ENCODE measurements around the gene CFB. TPM values are rescaled to one million over a fixed set of nuclear protein-coding genes. Genes with fewer than 3 reads are reported as not detected.

Gene CFB
- total RNA-seq, 5 donors from 2014 or later (not counting 1 experiment from before 2014, with no cell fraction given): 1.3 to 2.2 (median 1.8) TPM; not detected in 2

GRCh38 chr6:31899215-31899614, 46.7 kb upstream of the CFB start:
- no peak for DNase-seq
- Mint-ChIP-seq H3K4me3 (peak overlapping the region; percentile 53 to 96 (median 58)), H3K4me1 (peaks cover 41 to 45% (median 41%) of the 10 kb centered on the region in 3 donors), H3K27ac (peak overlapping the region; percentile 60 to 81), H3K9me3 (no peaks in the 10 kb centered on the region), H3K27me3 (no peaks in the 10 kb centered on the region), H3K36me3 (peaks cover 6% of the 10 kb centered on the region)
- 90% methylated on average over 5 of the region's 5 CpGs for WGBS (ENCODE audit: insufficient coverage)
- ChIA-PET CTCF (interaction anchor here in 1 of 2 donors (1.9 kb wide), 1 partner anchor 36 kb away, joined by 7 read pairs; the partner anchor contains the start of gene NEU1), POLR2A (interaction anchor here in 1 of 2 donors (1.3 kb wide), 1 partner anchor 36 kb away, joined by 5 read pairs; the partner anchor contains the start of gene NEU1)
- no peak for ATAC-seq (replicated peaks in 1 of 4)
- Histone ChIP-seq H3K36me3 (ENCODE audit: control insufficient read depth in 2 of 2, extremely low read depth in 1 of 2, insufficient read depth in 1 of 2, low read length in 1 of 2) (peaks cover 3 to 12% of the 10 kb centered on the region in 2 donors), H3K27me3 (replicated peaks in 1 of 2; ENCODE audit: control insufficient read depth in 2 of 2, extremely low read depth in 1 of 2, insufficient read depth in 2 of 2, low read length in 1 of 2) (no peaks in the 10 kb centered on the region), H3K9me3 (no peaks in the 10 kb centered on the region), H3K4me3 (ENCODE audit: control insufficient read depth in 1 of 2, extremely low read depth in 1 of 2, low read length in 1 of 2) (no peak overlapping the region), H3K4me1 (ENCODE audit: control insufficient read depth in 1 of 2, extremely low read depth in 1 of 2, insufficient read depth in 2 of 2, low read length in 2 of 2) (peaks cover 12 to 48% of the 10 kb centered on the region in 2 experiments), H3K27ac (ENCODE audit: low read length) (no peak overlapping the region)

- DNase-seq (peak in 5 of 35 experiments; percentile 4 to 39 (median 10)), ATAC-seq (replicated peaks in 1 of 4) (no peak)
- Histone ChIP-seq H3K4me1 (ENCODE audit: control insufficient read depth in 1 of 2, extremely low read depth in 1 of 2, insufficient read depth in 2 of 2, low read length in 2 of 2) (peaks cover 12 to 48% of the 10 kb centered on the region in 2 experiments), H3K4me3 (ENCODE audit: control insufficient read depth in 1 of 2, extremely low read depth in 1 of 2, low read length in 1 of 2) (no peak overlapping the region), H3K27ac (ENCODE audit: low read length) (no peak overlapping the region), H3K9me3 (no peaks in the 10 kb centered on the region), H3K36me3 (ENCODE audit: control insufficient read depth in 2 of 2, extremely low read depth in 1 of 2, insufficient read depth in 1 of 2, low read length in 1 of 2) (peaks cover 3 to 6% of the 10 kb centered on the region in 2 donors), H3K27me3 (replicated peaks in 1 of 2; ENCODE audit: control insufficient read depth in 2 of 2, extremely low read depth in 1 of 2, insufficient read depth in 2 of 2, low read length in 1 of 2) (no peaks in the 10 kb centered on the region)
- Mint-ChIP-seq H3K36me3 (peaks cover 6% of the 10 kb centered on the region), H3K27ac (peak overlapping the region; percentile 19 to 64), H3K4me1 (peaks cover 41 to 45% (median 41%) of the 10 kb centered on the region in 3 donors), H3K4me3 (peak overlapping the region; percentile 53 to 96 (median 58)), H3K9me3 (no peaks in the 10 kb centered on the region), H3K27me3 (no peaks in the 10 kb centered on the region)
- 65% methylated on average over 36 of the region's 49 CpGs for WGBS (ENCODE audit: insufficient coverage)
- ChIA-PET POLR2A (no interaction called here), CTCF (no interaction called here)
Measured at GRCh38 chr6:31899882-31900722, 45.8 kb upstream of the CFB start.

- 92% methylated on average over 25 of the region's 29 CpGs for WGBS (ENCODE audit: insufficient coverage)
- H3K4me3 Mint-ChIP-seq: peak overlapping the region; percentile 64 to 77 (median 68)
- no peaks in the 10 kb centered on the region for H3K27me3 Mint-ChIP-seq
- Histone ChIP-seq H3K36me3 (ENCODE audit: control insufficient read depth in 2 of 2, extremely low read depth in 1 of 2, insufficient read depth in 1 of 2, low read length in 1 of 2) (peaks cover 0 to 3% of the 10 kb centered on the region in 2 donors), H3K4me1 (ENCODE audit: control insufficient read depth in 1 of 2, extremely low read depth in 1 of 2, insufficient read depth in 2 of 2, low read length in 2 of 2) (peaks cover 11 to 48% of the 10 kb centered on the region in 2 experiments), H3K27ac (ENCODE audit: low read length) (no peak overlapping the region), H3K4me3 (ENCODE audit: control insufficient read depth in 1 of 2, extremely low read depth in 1 of 2, low read length in 1 of 2) (peak overlapping the region; percentile 46 to 76), H3K9me3 (no peaks in the 10 kb centered on the region), H3K27me3 (replicated peaks in 1 of 2; ENCODE audit: control insufficient read depth in 2 of 2, extremely low read depth in 1 of 2, insufficient read depth in 2 of 2, low read length in 1 of 2) (peaks cover 0 to under 1% of the 10 kb centered on the region in 2 experiments)
- ATAC-seq (replicated peaks in 1 of 4) (no peak), DNase-seq (peak in 2 of 35 experiments; percentile 16 to 21)
- no peaks in the 10 kb centered on the region for H3K36me3 Mint-ChIP-seq
- no peak overlapping the region for H3K27ac Mint-ChIP-seq
- peaks cover 37 to 39% (median 38%) of the 10 kb centered on the region in 3 donors for H3K4me1 Mint-ChIP-seq
- H3K9me3 Mint-ChIP-seq: no peaks in the 10 kb centered on the region
- ChIA-PET CTCF (no interaction called here), POLR2A (interaction anchor here in 1 of 2 donors (0.5 kb wide), 1 partner anchor 128 kb away, joined by 5 read pairs; no protein-coding TSS in a partner anchor)
Measured at GRCh38 chr6:31900917-31901414, 44.9 kb upstream of the CFB start.

GRCh38 chr6:31901415-31901952, 44.4 kb upstream of the CFB start:
- H3K27me3 ChIP-seq (replicated peaks in 1 of 2; ENCODE audit: control insufficient read depth in 2 of 2, extremely low read depth in 1 of 2, insufficient read depth in 2 of 2, low read length in 1 of 2): peaks cover 0 to 5% of the 10 kb centered on the region in 2 experiments
- no peaks in the 10 kb centered on the region for H3K36me3 ChIP-seq (ENCODE audit: control insufficient read depth in 2 of 2, extremely low read depth in 1 of 2, insufficient read depth in 1 of 2, low read length in 1 of 2)
- ATAC-seq (replicated peaks in 1 of 4) (peak; percentile 32 to 44 (median 38)), DNase-seq (peak; percentile 50 to 82 (median 63))
- WGBS (ENCODE audit: insufficient coverage): 3% methylated on average over 5 of the region's 45 CpGs
- Mint-ChIP-seq H3K4me3 (peak overlapping the region; percentile 64 to 77 (median 68)), H3K36me3 (no peaks in the 10 kb centered on the region), H3K9me3 (no peaks in the 10 kb centered on the region), H3K27me3 (no peaks in the 10 kb centered on the region), H3K4me1 (peaks cover 33 to 34% (median 33%) of the 10 kb centered on the region in 3 donors), H3K27ac (peak overlapping the region in 1 of 2 donors; percentile 11)
- ChIA-PET POLR2A (interaction anchor here in 1 of 2 donors (0.5 kb wide), 1 partner anchor 129 kb away, joined by 5 read pairs; no protein-coding TSS in a partner anchor), CTCF (interaction anchor here in 1 of 2 donors (0.6 kb wide), 1 partner anchor 50 kb away, joined by 8 read pairs; no protein-coding TSS in a partner anchor)
- H3K9me3 ChIP-seq: no peaks in the 10 kb centered on the region
- no peak overlapping the region for H3K27ac ChIP-seq (ENCODE audit: low read length)
- H3K4me3 ChIP-seq (ENCODE audit: control insufficient read depth in 1 of 2, extremely low read depth in 1 of 2, low read length in 1 of 2): peak overlapping the region; percentile 46 to 76
- H3K4me1 ChIP-seq (ENCODE audit: control insufficient read depth in 1 of 2, extremely low read depth in 1 of 2, insufficient read depth in 2 of 2, low read length in 2 of 2): peaks cover 9 to 43% of the 10 kb centered on the region in 2 experiments

GRCh38 chr6:31901953-31902643, 43.8 kb upstream of the CFB start, which contains the start of gene ZBTB12:
Gene ZBTB12 (minus strand): TSS chr6:31902086. CDS start chr6:31901305, 781 bp downstream.
- H3K27ac Mint-ChIP-seq: peak within 1 kb of the TSS; percentile 84 to 90
- ChIA-PET POLR2A (interaction anchor here in 1 of 2 donors (0.6 kb wide), 1 partner anchor 72 kb away, joined by 3 read pairs; no protein-coding TSS in a partner anchor), CTCF (interaction anchor here (0.6 to 1.4 kb wide), 3 partner anchors 13 to 50 kb away, joined by 3 to 8 read pairs (median 3); no protein-coding TSS in a partner anchor)
- Histone ChIP-seq H3K36me3 (ENCODE audit: control insufficient read depth in 2 of 2, extremely low read depth in 1 of 2, insufficient read depth in 1 of 2, low read length in 1 of 2) (no peaks in the 10 kb centered on the region), H3K27ac (ENCODE audit: low read length) (peak within 1 kb of the TSS; percentile 72), H3K4me3 (ENCODE audit: control insufficient read depth in 1 of 2, extremely low read depth in 1 of 2, low read length in 1 of 2) (peak within 1 kb of the TSS; percentile 55 to 76), H3K9me3 (no peaks in the 10 kb centered on the region), H3K27me3 (replicated peaks in 1 of 2; ENCODE audit: control insufficient read depth in 2 of 2, extremely low read depth in 1 of 2, insufficient read depth in 2 of 2, low read length in 1 of 2) (peaks cover 0 to 6% of the 10 kb centered on the region in 2 experiments), H3K4me1 (ENCODE audit: control insufficient read depth in 1 of 2, extremely low read depth in 1 of 2, insufficient read depth in 2 of 2, low read length in 2 of 2) (peaks cover 9 to 37% of the 10 kb centered on the region in 2 experiments)
- ATAC-seq (replicated peaks in 1 of 4) (peak; percentile 62 to 71 (median 70)), DNase-seq (peak; percentile 63 to 92 (median 78))
- peak within 1 kb of the TSS; percentile 77 to 89 (median 86) for H3K4me3 Mint-ChIP-seq
- peaks cover 30 to 31% (median 31%) of the 10 kb centered on the region in 3 donors for H3K4me1 Mint-ChIP-seq
- H3K27me3 Mint-ChIP-seq: no peaks in the 10 kb centered on the region
- no peaks in the 10 kb centered on the region for H3K9me3 Mint-ChIP-seq
- under 1% methylated on average over 59 of the region's 77 CpGs for WGBS (ENCODE audit: insufficient coverage)
- H3K36me3 Mint-ChIP-seq: no peaks in the 10 kb centered on the region
